Breast epithelium (tissue), 3 donors: ENCODE data around the gene RPL39L.

Source experiments
- POLR2AphosphoS5 ChIP-seq, 3 donors: sonication (generic); formaldehyde crosslinking; IDR thresholded peaks; one replicate each; pipeline ENCODE4 v1.6.1; 2017; ENCODE audit warnings: antibody characterized with exemption in 3 of 3
- TF ChIP-seq, protein P1 (sequence below), 3 donors: fragments of 450-650 bp; IDR thresholded peaks; one replicate each; pipeline ENCODE4 v1.5.1; 2016 to 2017; ENCODE audit warnings: antibody characterized with exemption in 3 of 3, mild to moderate bottlenecking in 3 of 3, moderate library complexity in 3 of 3

DNA sequence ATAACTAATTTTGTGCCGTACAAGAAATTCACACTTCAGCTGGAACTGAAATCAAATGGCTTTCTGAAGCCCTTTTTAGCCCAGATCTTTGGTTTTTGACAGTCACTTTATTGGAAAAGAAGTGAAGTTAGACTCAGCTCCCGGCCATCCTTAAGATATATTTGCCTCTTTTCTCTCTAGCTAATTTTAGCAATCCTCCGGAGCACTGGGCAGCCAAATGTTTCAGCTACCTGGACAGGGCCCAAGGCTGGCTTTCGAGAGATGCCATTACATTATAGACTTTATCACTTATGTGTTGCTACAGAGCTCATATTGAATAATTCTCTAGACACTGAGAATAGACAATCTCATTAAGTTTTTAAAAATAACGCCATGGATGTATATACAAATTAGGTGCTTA, 28.5 kb upstream of the RPL39L start:
- TF ChIP-seq, protein P1, sequence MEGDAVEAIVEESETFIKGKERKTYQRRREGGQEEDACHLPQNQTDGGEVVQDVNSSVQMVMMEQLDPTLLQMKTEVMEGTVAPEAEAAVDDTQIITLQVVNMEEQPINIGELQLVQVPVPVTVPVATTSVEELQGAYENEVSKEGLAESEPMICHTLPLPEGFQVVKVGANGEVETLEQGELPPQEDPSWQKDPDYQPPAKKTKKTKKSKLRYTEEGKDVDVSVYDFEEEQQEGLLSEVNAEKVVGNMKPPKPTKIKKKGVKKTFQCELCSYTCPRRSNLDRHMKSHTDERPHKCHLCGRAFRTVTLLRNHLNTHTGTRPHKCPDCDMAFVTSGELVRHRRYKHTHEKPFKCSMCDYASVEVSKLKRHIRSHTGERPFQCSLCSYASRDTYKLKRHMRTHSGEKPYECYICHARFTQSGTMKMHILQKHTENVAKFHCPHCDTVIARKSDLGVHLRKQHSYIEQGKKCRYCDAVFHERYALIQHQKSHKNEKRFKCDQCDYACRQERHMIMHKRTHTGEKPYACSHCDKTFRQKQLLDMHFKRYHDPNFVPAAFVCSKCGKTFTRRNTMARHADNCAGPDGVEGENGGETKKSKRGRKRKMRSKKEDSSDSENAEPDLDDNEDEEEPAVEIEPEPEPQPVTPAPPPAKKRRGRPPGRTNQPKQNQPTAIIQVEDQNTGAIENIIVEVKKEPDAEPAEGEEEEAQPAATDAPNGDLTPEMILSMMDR (IDR thresholded peaks at IDR 0.05) = no peak
- TF ChIP-seq POLR2AphosphoS5 (IDR thresholded peaks at IDR 0.05) = no peak
